Neural progenitor cell (in vitro differentiated cells): ENCODE data around the gene KASH5.

Source experiments
- EZH2 ChIP-seq: fragments of 200-600 bp; sonication (generic); IDR thresholded peaks from 2 replicates; pipeline ENCODE4 v1.6.1; 2017; ENCODE audit warnings: antibody characterized with exemption, mild to moderate bottlenecking, moderate library complexity
- TF ChIP-seq, protein P1 (sequence below): fragments of 200-600 bp; sonication (generic); IDR thresholded peaks from 2 replicates; pipeline ENCODE4 v1.5.1; 2017; ENCODE audit warnings: antibody characterized with exemption, mild to moderate bottlenecking

DNA sequence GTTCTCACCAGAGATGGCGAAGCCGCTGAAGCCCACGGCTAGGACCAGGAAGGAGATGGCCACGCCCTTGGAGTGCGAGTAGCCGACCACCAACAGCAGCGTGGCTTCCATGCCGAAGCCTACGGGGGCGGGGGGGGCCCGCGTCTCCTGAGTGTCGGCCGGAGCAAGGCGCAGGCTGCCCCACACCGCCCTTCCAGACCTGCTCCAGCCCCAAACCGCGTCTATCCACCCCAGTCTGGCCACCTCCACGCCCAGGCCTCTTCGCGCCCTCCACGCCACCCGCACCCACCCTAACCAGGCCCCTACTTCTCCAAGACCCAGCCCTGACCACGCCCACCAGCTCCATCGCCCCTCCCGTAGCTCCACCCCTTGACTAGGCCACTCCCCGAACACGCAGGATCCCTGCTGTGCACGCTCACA lies 43.3 kb downstream of the KASH5 start:
- TF ChIP-seq, protein P1, sequence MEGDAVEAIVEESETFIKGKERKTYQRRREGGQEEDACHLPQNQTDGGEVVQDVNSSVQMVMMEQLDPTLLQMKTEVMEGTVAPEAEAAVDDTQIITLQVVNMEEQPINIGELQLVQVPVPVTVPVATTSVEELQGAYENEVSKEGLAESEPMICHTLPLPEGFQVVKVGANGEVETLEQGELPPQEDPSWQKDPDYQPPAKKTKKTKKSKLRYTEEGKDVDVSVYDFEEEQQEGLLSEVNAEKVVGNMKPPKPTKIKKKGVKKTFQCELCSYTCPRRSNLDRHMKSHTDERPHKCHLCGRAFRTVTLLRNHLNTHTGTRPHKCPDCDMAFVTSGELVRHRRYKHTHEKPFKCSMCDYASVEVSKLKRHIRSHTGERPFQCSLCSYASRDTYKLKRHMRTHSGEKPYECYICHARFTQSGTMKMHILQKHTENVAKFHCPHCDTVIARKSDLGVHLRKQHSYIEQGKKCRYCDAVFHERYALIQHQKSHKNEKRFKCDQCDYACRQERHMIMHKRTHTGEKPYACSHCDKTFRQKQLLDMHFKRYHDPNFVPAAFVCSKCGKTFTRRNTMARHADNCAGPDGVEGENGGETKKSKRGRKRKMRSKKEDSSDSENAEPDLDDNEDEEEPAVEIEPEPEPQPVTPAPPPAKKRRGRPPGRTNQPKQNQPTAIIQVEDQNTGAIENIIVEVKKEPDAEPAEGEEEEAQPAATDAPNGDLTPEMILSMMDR, result no peak
- TF ChIP-seq EZH2, result no peak
